ENCODE data around the gene IL22.

The IL22 gene

GRCh38 chr12:68279227-68280054, 26.0 kb upstream of the IL22 start:
- in situ Hi-C loops (cut with MboI; ENCODE audit: low sequenced_read_pairs, unreplicated experiment): no loop called here
- no peak for TF ChIP-seq CTCF (IDR thresholded peaks at IDR 0.05; ENCODE audit: borderline replicate concordance, control extremely low read depth, extremely low read depth, insufficient read depth, missing control alignments)
- DNase-seq (ENCODE audit: low spot score): no peak

GRCh38 chr12:68276402-68276930, 23.1 kb upstream of the IL22 start:
- TF ChIP-seq CTCF (IDR thresholded peaks at IDR 0.05; ENCODE audit: borderline replicate concordance, control extremely low read depth, extremely low read depth, insufficient read depth, missing control alignments): no peak
- in situ Hi-C loops (cut with MboI; ENCODE audit: low sequenced_read_pairs, unreplicated experiment): no loop called here
- DNase-seq (ENCODE audit: low spot score): no peak

GRCh38 chr12:68272732-68273131, 19.3 kb upstream of the IL22 start:
- TF ChIP-seq CTCF (IDR thresholded peaks at IDR 0.05; ENCODE audit: borderline replicate concordance, control extremely low read depth, extremely low read depth, insufficient read depth, missing control alignments): no peak
- DNase-seq (ENCODE audit: low spot score): no peak
- in situ Hi-C loops (cut with MboI; ENCODE audit: low sequenced_read_pairs, unreplicated experiment): no loop called here

- DNase-seq (ENCODE audit: low spot score): no peak
- in situ Hi-C loops (cut with MboI; ENCODE audit: low sequenced_read_pairs, unreplicated experiment): no loop called here
- no peak for TF ChIP-seq CTCF (IDR thresholded peaks at IDR 0.05; ENCODE audit: borderline replicate concordance, control extremely low read depth, extremely low read depth, insufficient read depth, missing control alignments)
Observed at GRCh38 chr12:68271346-68271745, 17.9 kb upstream of the IL22 start.

GRCh38 chr12:68270358-68270757, 17.0 kb upstream of the IL22 start:
- in situ Hi-C loops (cut with MboI; ENCODE audit: low sequenced_read_pairs, unreplicated experiment): no loop called here
- no peak for TF ChIP-seq CTCF (IDR thresholded peaks at IDR 0.05; ENCODE audit: borderline replicate concordance, control extremely low read depth, extremely low read depth, insufficient read depth, missing control alignments)
- no peak for DNase-seq (ENCODE audit: low spot score)

- TF ChIP-seq CTCF (IDR thresholded peaks at IDR 0.05; ENCODE audit: borderline replicate concordance, control extremely low read depth, extremely low read depth, insufficient read depth, missing control alignments): no peak
- no peak for DNase-seq (ENCODE audit: low spot score)
- in situ Hi-C loops (cut with MboI; ENCODE audit: low sequenced_read_pairs, unreplicated experiment): no loop called here
Observed at GRCh38 chr12:68269779-68270178, 16.4 kb upstream of the IL22 start.

Data from GM13976 (cell line).